ENCODE results near the gene SASH3. TPM values are rescaled to one million over a fixed set of nuclear protein-coding genes. Genes with fewer than 3 reads are reported as not detected.

The SASH3 gene
- total RNA-seq, 1 donor from 2014 or later: not detected

DNA sequence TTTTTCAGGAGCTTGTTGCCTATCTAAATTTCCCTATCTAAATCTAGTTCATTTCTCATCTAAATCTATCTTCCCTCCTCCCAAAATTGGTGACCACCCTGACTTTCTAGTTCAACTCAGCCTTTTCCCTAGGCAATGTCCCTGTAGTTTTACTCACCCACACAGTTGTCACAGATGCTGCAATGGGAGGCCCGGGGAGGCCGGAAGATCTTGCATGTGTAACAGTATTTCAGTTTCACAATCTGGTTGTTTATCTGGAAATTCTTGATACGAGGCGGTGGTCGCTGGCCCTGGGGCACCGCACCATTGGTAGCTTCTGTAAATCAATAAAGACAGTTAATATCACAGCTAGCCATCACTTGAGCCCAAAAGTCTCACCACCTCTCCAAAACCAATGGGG, 43.8 kb downstream of the SASH3 start:
- H3K4me1 Mint-ChIP-seq (ENCODE audit: unreplicated experiment): peaks cover 5% of the 10 kb centered on the region
- no peak overlapping the region for H3K27ac Mint-ChIP-seq
- no peak overlapping the region for H3K4me3 Mint-ChIP-seq
- no peaks in the 10 kb centered on the region for H3K27me3 Mint-ChIP-seq
- peaks cover 19% of the 10 kb centered on the region for H3K36me3 Mint-ChIP-seq
- no peak for TF ChIP-seq CTCF (conservative IDR thresholded peaks at IDR 0.05)
- DNase-seq (ENCODE audit: extremely low spot score, unreplicated experiment): no peak
- H3K9me3 Mint-ChIP-seq: no peaks in the 10 kb centered on the region

DNA sequence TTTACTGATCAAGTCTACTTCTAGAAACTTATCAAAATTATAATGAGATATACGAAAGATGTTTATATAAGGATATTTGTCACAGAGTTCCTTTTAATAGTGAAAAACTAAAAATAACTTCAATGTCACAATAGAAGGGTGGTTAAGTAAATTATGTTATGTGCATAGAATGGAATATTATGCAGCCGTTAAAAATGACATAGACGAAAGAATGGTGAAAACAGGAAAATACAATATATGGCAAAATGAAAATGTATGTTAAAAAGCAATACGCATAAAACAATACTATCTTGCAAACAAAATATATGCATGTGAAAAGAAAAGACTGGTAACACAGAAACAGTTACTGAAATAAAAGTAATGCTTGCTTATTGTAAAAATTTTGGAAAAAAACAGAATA, 44.9 kb downstream of the SASH3 start:
- H3K4me3 Mint-ChIP-seq: no peak overlapping the region
- peaks cover 5% of the 10 kb centered on the region for H3K4me1 Mint-ChIP-seq (ENCODE audit: unreplicated experiment)
- no peaks in the 10 kb centered on the region for H3K9me3 Mint-ChIP-seq
- DNase-seq (ENCODE audit: extremely low spot score, unreplicated experiment): no peak
- peaks cover 19% of the 10 kb centered on the region for H3K36me3 Mint-ChIP-seq
- no peak for TF ChIP-seq CTCF (conservative IDR thresholded peaks at IDR 0.05)
- no peak overlapping the region for H3K27ac Mint-ChIP-seq
- H3K27me3 Mint-ChIP-seq: no peaks in the 10 kb centered on the region

- Mint-ChIP-seq H3K36me3 (peaks cover 17% of the 10 kb centered on the region), H3K27me3 (no peaks in the 10 kb centered on the region), H3K9me3 (no peaks in the 10 kb centered on the region), H3K4me3 (no peak overlapping the region), H3K4me1 (ENCODE audit: unreplicated experiment) (peaks cover 5% of the 10 kb centered on the region), H3K27ac (no peak overlapping the region)
- TF ChIP-seq CTCF (conservative IDR thresholded peaks at IDR 0.05): no peak
- DNase-seq (ENCODE audit: extremely low spot score, unreplicated experiment): no peak
These were observed 46.2 kb downstream of the SASH3 start for GRCh38 chrX:129825746-129826505.

GRCh38 chrX:129830494-129830893, 50.7 kb downstream of the SASH3 start:
- no peak overlapping the region for H3K27ac Mint-ChIP-seq
- DNase-seq (ENCODE audit: extremely low spot score, unreplicated experiment): no peak
- H3K36me3 Mint-ChIP-seq: peaks cover 12% of the 10 kb centered on the region
- peaks cover 5% of the 10 kb centered on the region for H3K4me1 Mint-ChIP-seq (ENCODE audit: unreplicated experiment)
- TF ChIP-seq CTCF (conservative IDR thresholded peaks at IDR 0.05): no peak
- no peaks in the 10 kb centered on the region for H3K27me3 Mint-ChIP-seq
- no peak overlapping the region for H3K4me3 Mint-ChIP-seq
- H3K9me3 Mint-ChIP-seq: no peaks in the 10 kb centered on the region

DNA sequence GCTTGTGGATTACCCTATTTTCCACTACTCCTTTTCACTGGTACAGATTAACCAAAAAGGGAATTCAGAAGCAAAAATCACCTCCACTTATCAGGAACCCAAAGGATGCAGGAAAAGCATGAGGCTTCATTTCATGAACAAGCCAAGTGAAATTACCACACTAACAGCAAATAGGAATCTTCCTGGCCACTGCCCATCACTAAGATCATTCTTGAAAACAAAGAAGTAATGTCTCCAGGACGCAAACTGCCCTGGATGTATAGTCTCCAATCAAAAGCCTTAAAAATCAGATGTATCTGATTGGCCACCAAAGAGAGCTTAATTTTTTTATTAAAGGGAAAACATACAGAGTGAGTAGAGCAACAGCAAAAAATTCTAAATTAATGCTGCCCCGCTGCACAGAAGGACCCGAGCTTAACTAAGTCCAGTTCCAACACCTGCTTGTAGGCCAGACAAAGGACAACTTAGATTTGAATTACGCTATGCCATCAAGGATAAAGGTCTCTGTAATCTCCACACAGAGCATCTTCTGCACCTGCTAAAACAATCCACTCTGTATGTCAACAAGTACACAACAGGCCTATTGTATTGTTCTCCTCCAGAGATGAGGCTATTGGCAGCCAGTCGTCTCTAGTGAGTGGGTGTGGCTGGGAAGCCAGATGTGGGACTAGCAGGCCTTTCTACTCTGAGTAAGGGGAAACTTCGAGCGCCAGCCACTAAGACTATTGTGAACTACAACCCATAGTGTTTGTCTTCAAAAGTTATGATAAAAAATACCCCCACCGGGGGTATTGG, 51.5 kb downstream of the SASH3 start:
- Mint-ChIP-seq H3K27ac (no peak overlapping the region), H3K4me3 (no peak overlapping the region), H3K9me3 (no peaks in the 10 kb centered on the region), H3K27me3 (no peaks in the 10 kb centered on the region), H3K4me1 (ENCODE audit: unreplicated experiment) (peaks cover 1% of the 10 kb centered on the region), H3K36me3 (peaks cover 5% of the 10 kb centered on the region)
- no peak for TF ChIP-seq CTCF (conservative IDR thresholded peaks at IDR 0.05)
- DNase-seq (ENCODE audit: extremely low spot score, unreplicated experiment): no peak

Data from type B pancreatic cell (in vitro differentiated cells).